HEK293T (cell line): ENCODE data around the gene KLK10.

Source experiments
- CTCF ChIA-PET: fragments of 350-600 bp; formaldehyde crosslinking; extraction: SDS; loops from one replicate; lab custom pipeline; 2021; ENCODE audit warnings: antibody characterized with exemption, inconsistent platforms; lab: Yijun Ruan, JAX
- POLR2A ChIA-PET: fragments of 350-600 bp; formaldehyde crosslinking; extraction: SDS; loops from one replicate; lab custom pipeline; 2020; ENCODE audit warnings: antibody characterized with exemption, inconsistent platforms; lab: Yijun Ruan, JAX
- DNase-seq: peaks from one replicate; pipeline ENCODE4 v3.0.0; 2012; ENCODE audit warnings: mixed read lengths; ENCODE audit errors: extremely low spot score
- ARNT ChIP-seq: fragments of 450-650 bp; IDR thresholded peaks from 2 replicates; pipeline ENCODE4 v1.6.1; 2017; ENCODE audit warnings: mild to moderate bottlenecking
- BHLHE40 ChIP-seq: fragments of 450-650 bp; IDR thresholded peaks from 2 replicates; pipeline ENCODE4 v1.6.1; 2016; ENCODE audit warnings: mild to moderate bottlenecking, moderate library complexity, borderline replicate concordance
- CTBP1 ChIP-seq: fragments of 450-650 bp; IDR thresholded peaks from 2 replicates; pipeline ENCODE4 v1.6.1; 2016; ENCODE audit warnings: borderline replicate concordance
- ELF4 ChIP-seq: fragments of 450-650 bp; IDR thresholded peaks from 2 replicates; pipeline ENCODE4 v1.6.1; 2017; ENCODE audit warnings: antibody characterized with exemption
- FOXA1 ChIP-seq: fragments of 450-650 bp; IDR thresholded peaks from 2 replicates; pipeline ENCODE4 v1.6.1; 2016; ENCODE audit warnings: mild to moderate bottlenecking
- FOXK2 ChIP-seq: fragments of 450-650 bp; IDR thresholded peaks from 2 replicates; pipeline ENCODE4 v1.6.1; 2016; ENCODE audit warnings: mild to moderate bottlenecking
- FOXM1 ChIP-seq: fragments of 450-650 bp; IDR thresholded peaks from 2 replicates; pipeline ENCODE4 v1.6.1; 2017; ENCODE audit warnings: mild to moderate bottlenecking, borderline replicate concordance
- HDGF ChIP-seq: fragments of 450-650 bp; IDR thresholded peaks from 2 replicates; pipeline ENCODE4 v1.6.1; 2017; ENCODE audit warnings: antibody characterized with exemption, borderline replicate concordance
- L3MBTL2 ChIP-seq: fragments of 450-650 bp; conservative IDR thresholded peaks from 2 replicates; pipeline ENCODE4 v1.6.1; 2016; ENCODE audit warnings: mild to moderate bottlenecking
- LEF1 ChIP-seq: fragments of 450-650 bp; IDR thresholded peaks from 2 replicates; pipeline ENCODE4 v1.6.1; 2017; ENCODE audit warnings: mild to moderate bottlenecking, borderline replicate concordance
- NFRKB ChIP-seq: fragments of 450-650 bp; IDR thresholded peaks from 2 replicates; pipeline ENCODE4 v1.6.1; 2016; ENCODE audit warnings: mild to moderate bottlenecking, moderate library complexity
- PKNOX1 ChIP-seq: fragments of 450-650 bp; IDR thresholded peaks from 2 replicates; pipeline ENCODE4 v1.6.1; 2016
- SP1 ChIP-seq: fragments of 450-650 bp; IDR thresholded peaks from 2 replicates; pipeline ENCODE4 v1.6.1; 2017
- SUZ12 ChIP-seq: fragments of 450-650 bp; IDR thresholded peaks from 2 replicates; pipeline ENCODE4 v1.6.1; 2016; ENCODE audit warnings: mild to moderate bottlenecking
- TARDBP ChIP-seq: fragments of 450-650 bp; IDR thresholded peaks from 2 replicates; pipeline ENCODE4 v1.6.1; 2016
- ZNF384 ChIP-seq: fragments of 450-650 bp; IDR thresholded peaks from 2 replicates; pipeline ENCODE4 v1.6.1; 2016

Gene KLK10

DNA sequence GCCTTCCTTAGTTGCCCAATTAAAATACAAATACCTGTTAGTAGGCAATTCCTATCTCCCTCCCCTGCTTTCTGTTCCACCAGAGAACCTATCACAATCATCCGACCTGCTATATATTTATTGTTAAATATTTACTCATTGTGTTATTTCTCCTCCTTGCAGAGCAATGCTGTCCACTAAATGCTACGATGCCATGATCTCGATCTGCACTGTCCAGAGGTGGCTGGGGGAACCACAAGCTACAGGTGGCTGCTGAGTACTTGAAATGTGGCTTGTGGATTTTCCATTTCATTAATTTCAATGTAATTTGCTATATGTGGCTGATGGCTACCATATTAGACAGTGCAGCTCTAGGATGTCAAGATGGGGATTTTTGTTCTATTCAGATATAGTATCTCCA is 55.2 kb downstream of the KLK10 start:
- no peak for DNase-seq
- TF ChIP-seq FOXK2 (no peak), TARDBP (no peak), ZNF384 (no peak), CTBP1 (no peak), L3MBTL2 (no peak), SP1 (no peak), FOXM1 (no peak), PKNOX1 (no peak), LEF1 (no peak), BHLHE40 (no peak), SUZ12 (no peak), FOXA1 (no peak), ELF4 (no peak), NFRKB (no peak), ARNT (no peak), HDGF (no peak)
- CTCF ChIA-PET = no interaction called here
- POLR2A ChIA-PET = no interaction called here

DNA sequence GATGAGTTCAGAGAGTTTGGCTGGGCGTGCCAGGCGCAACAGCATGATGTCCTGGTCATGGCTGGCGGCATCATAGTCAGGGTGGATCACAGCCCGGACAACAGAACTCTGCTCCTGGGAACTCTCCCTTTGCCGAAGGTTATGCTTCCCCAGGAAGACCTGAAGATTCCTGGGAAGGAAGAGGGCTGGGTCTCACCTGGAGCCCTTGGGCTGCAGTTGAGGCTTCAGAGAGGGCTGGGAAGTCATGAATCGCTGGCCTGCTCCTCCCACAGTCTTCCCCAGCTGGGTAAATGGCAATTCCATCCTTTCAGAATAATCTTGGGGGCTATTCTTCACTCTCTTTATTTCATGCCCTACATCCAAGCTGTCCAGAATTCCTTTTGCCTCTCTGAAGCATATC is 56.1 kb downstream of the KLK10 start:
- TF ChIP-seq NFRKB (no peak), FOXM1 (no peak), FOXK2 (no peak), BHLHE40 (no peak), TARDBP (no peak), FOXA1 (no peak), L3MBTL2 (no peak), HDGF (no peak), SP1 (no peak), LEF1 (no peak)
- POLR2A ChIA-PET = no interaction called here
- CTCF ChIA-PET = interaction anchor here (0.6 kb wide), 1 partner anchor 239 kb away, joined by 4 read pairs; no protein-coding TSS in a partner anchor
- no peak for DNase-seq
